ENCODE results near the gene ZC3H10. TPM values are rescaled to one million over a fixed set of nuclear protein-coding genes. Genes with fewer than 3 reads are reported as not detected.

Gene ZC3H10
- total and polyA plus RNA-seq, 2 of the 4 experiments (the other 2 are of a cell fraction) = 1.5 to 3.6 TPM

- intact Hi-C loops (cut with micrococcal nuclease) (no loop called here), dilution Hi-C loops (cut with HindIII; ENCODE audit: low sequenced_read_pairs, unreplicated experiment) (no loop called here), in situ Hi-C loops (cut with MboI; ENCODE audit: low sequenced_read_pairs) (no loop called here)
- H2BK20ac ChIP-seq (ENCODE audit: low read depth, low read length) = no peak overlapping the region
- no peak overlapping the region for H3K4me3 ChIP-seq (ENCODE audit: insufficient read depth, low read depth, low read length)
- H3K18ac ChIP-seq (ENCODE audit: low read depth, low read length) = no peak overlapping the region
- H3K4me2 ChIP-seq (ENCODE audit: low read depth, low read length) = no peak overlapping the region
- no peak overlapping the region for H2AFZ ChIP-seq (replicated peaks; ENCODE audit: low read length, poor library complexity)
- H3K36me3 ChIP-seq (ENCODE audit: control insufficient read depth, insufficient read depth, low read length) = peaks cover 73% of the 10 kb centered on the region
- no peak overlapping the region for H3K9ac ChIP-seq (ENCODE audit: low read depth, low read length)
- H4K91ac ChIP-seq (ENCODE audit: insufficient read depth, low read depth, low read length) = no peak overlapping the region
- no peaks in the 10 kb centered on the region; the same call in 1 of the 2 replicates for H3K9me1 ChIP-seq (ENCODE audit: insufficient read depth, low read length)
- H3K27me3 ChIP-seq (ENCODE audit: control insufficient read depth, insufficient read depth, low read length) = no peaks in the 10 kb centered on the region
- no peak overlapping the region for H2AK5ac ChIP-seq (ENCODE audit: low read depth, low read length)
- no peak overlapping the region for H4K5ac ChIP-seq (ENCODE audit: low read depth, low read length)
- TF ChIP-seq NFE2L2 (IDR thresholded peaks at IDR 0.05; ENCODE audit: low read depth, low read length) (no peak), RCOR1 (IDR thresholded peaks at IDR 0.05; ENCODE audit: insufficient replicate concordance, low read length) (no peak), POLR2A (IDR thresholded peaks at IDR 0.05; ENCODE audit: low read depth, low read length) (no peak), ELK1 (IDR thresholded peaks at IDR 0.05; ENCODE audit: borderline replicate concordance, low read depth, low read length) (no peak)
- ATAC-seq (ENCODE audit: low read depth) (no peak), DNase-seq (no peak)
- H4K8ac ChIP-seq (ENCODE audit: low read depth in 2 of 2, low read length in 2 of 2) = no peak overlapping the region
- ChIA-PET POLR2A (ENCODE audit: unreplicated experiment) (interaction anchor here (0.6 to 1.7 kb wide), 4 partner anchors 13 to 43 kb away, joined by 3 to 7 read pairs (median 5); no protein-coding TSS in a partner anchor), CTCF (interaction anchor here (0.5 to 2.0 kb wide), 2 partner anchors 23 to 27 kb away, joined by 4 to 8 read pairs; partner anchors contain the start of gene SMARCC2)
- no peak overlapping the region for H2BK5ac ChIP-seq (ENCODE audit: low read depth, low read length, poor library complexity, severe bottlenecking)
- H3K56ac ChIP-seq (ENCODE audit: extremely low read depth, insufficient read depth, low read length) = no peak overlapping the region
- no peak overlapping the region for H3K14ac ChIP-seq (replicated peaks; ENCODE audit: low read depth, low read length)
- H3K9me3 ChIP-seq (ENCODE audit: control insufficient read depth, insufficient read depth, low read length) = no peaks in the 10 kb centered on the region
- TSS peak; percentile 91 for BruUV-seq (replicated peaks)
- H3K27ac ChIP-seq (ENCODE audit: insufficient read depth, low read length) = no peak overlapping the region
- H3K79me1 ChIP-seq (ENCODE audit: low read depth in 1 of 2, low read length in 2 of 2) = peaks cover 14 to 45% of the 10 kb centered on the region in 2 experiments
- H2AK9ac ChIP-seq (replicated peaks; ENCODE audit: low read depth, low read length, poor library complexity) = peak overlapping the region; percentile 35
- 0 out of 2 replicates have a peak overlapping the region, but pooled peaks have one; percentile 3 for H3K23ac ChIP-seq (ENCODE audit: low read depth, low read length)
- H2BK15ac ChIP-seq (ENCODE audit: low read depth, low read length) = no peak overlapping the region
- H3K4ac ChIP-seq (ENCODE audit: low read depth, low read length) = no peak overlapping the region
- no CpG with 5 or more reads among the region's 11 CpGs for WGBS, 2 experiments (ENCODE audit: extremely low coverage in 2 of 2, insufficient read length in 1 of 2)
- H3K4me1 ChIP-seq (ENCODE audit: control insufficient read depth, insufficient read depth, low read length) = peaks cover 13% of the 10 kb centered on the region
- H2BK120ac ChIP-seq (ENCODE audit: low read depth, low read length) = no peak overlapping the region
- H4K20me1 ChIP-seq (ENCODE audit: insufficient read depth, low read length) = peaks cover 69% of the 10 kb centered on the region
Observed at GRCh38 chr12:56162468-56163290, 44.6 kb downstream of the ZC3H10 start.

Measured in IMR-90 (cell line).